GM21360 (cell line): ENCODE results near the gene HDAC7.

Experiments used
- ATAC-seq: cut with Tn5 transposase; IDR thresholded peaks from one replicate; pipeline ENCODE4 v1.9.1; 2021; ENCODE audit warnings: mild to moderate bottlenecking, moderate library complexity; ENCODE audit not compliant: unreplicated experiment

The HDAC7 gene

GRCh38 chr12:47750916-47751470 is 68.7 kb downstream of the HDAC7 start:
- no peak for ATAC-seq

GRCh38 chr12:47750229-47750798 is 69.4 kb downstream of the HDAC7 start:
- no peak for ATAC-seq

DNA sequence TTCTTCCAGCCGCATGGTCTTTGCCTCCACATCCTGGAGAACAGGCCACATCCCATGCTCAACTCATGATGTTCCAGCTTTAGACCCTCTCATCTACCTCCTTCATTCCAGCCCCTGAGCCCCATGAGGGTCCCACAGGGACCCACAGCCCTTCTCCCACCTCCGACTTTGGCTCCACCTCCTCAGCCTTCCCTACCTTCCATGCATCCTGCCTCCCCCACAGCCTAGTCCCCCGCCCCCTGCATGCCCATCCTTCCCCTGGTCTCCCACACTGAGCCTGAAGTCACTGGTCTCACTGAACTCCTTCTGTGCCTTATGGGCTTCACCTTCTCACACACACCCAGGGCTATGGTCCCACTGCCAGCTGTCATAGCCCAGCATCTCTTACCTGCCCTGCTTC is 70.8 kb downstream of the HDAC7 start:
- no peak for ATAC-seq

- no peak for ATAC-seq
Measured at GRCh38 chr12:47748507-47748828, 71.2 kb downstream of the HDAC7 start.

- no peak for ATAC-seq
Measured at GRCh38 chr12:47747596-47748506, 71.9 kb downstream of the HDAC7 start.

- no peak for ATAC-seq
Measured at GRCh38 chr12:47747126-47747525, 72.6 kb downstream of the HDAC7 start.

DNA sequence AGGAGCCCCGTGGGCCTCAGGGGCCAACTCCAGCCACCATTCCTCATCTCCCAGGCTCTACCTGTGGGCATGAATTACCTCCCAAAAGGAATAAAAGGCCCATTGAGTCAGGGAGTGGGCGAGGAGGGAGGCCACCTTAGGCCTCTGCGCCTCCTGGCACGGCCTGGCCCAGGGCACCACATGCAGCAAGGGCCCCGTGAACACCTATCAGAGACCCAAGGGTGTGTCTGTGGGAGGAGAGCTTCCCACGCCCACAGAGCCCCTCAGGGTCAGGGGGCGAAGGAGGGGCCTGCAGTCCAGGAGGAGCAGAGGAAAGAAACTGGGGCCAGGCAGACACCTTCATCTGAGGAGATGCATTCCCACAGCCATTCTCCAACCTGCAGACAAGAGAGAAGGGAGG is 73.2 kb downstream of the HDAC7 start:
- ATAC-seq = no peak

DNA sequence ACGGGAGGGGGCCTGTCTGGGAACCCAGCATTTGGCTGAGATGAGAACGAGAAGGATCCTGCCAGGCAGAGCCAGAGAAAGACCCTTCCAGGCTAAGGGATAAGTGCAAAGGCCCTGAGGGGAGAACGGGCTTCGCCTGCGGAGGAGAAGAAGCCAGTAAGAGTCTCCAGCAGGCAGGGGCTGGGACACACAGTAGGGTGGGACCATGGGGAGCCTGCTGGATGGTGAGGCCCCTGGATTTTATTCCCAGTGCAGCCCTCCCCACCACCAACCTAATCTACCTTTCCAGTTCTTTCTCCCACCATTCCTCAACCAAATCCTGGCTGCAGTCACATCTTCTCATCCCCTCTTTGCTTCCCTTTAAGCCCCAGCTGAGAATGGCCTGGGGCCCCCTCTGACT is 73.6 kb downstream of the HDAC7 start:
- no peak for ATAC-seq

DNA sequence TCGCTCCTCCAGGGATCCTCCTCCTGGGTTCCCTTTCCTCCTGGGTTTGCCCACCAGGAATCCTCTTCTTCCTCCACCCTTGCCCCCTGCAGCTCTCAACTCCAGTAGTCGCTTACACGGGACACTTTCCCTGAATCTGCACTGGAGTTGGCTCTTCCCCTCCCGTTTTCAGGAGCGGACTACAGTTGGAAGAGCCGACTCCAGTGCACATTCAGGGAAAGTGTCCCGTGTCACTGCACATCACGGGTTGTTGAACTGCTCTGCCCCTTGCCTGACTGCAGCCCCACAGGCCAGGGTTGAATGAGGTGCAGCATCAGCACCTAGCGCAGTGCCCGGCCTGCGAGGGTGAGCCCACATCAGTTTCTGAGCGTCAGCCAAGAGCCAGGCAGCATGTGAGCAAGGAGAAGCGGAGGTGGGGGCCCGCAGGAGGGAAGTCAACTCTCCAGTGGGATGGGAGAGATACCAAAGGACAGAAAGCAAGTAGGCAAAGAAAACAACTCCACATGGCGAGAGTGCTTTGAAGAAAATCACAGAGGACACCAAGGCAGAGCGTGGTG is 74.1 kb downstream of the HDAC7 start:
- ATAC-seq = no peak

GRCh38 chr12:47744778-47745436 is 74.8 kb downstream of the HDAC7 start:
- no peak for ATAC-seq

DNA sequence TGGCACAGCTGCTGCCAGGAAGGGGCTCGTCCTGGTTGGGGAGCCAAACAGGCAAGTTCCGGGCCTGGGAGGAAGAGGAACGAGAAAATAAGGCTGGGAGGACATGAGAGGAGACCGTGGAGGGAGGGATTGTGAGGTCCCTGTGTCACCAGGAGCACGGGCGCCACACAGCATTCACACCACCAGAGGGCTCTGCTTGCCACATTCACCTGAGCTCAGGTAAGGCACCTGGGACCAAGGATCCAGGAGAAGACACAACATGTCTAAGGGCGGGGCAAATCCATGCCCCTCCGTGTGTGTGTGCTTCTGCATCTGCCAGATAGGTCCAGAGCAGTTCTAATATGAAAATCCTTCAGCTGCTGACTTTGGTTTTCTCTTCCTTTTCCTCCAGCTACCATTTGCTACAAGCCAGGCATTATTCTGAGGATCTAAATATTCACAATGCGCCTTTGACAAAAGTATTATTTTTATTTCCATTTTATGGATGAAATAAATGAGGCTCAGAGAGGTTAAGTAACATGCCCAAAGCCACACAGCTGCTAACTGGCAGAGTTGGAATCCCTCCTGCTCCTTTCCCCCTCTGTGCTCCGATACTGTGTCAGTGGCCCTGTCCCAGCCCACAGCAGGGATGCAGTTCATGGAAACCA is 75.6 kb downstream of the HDAC7 start:
- no peak for ATAC-seq

DNA sequence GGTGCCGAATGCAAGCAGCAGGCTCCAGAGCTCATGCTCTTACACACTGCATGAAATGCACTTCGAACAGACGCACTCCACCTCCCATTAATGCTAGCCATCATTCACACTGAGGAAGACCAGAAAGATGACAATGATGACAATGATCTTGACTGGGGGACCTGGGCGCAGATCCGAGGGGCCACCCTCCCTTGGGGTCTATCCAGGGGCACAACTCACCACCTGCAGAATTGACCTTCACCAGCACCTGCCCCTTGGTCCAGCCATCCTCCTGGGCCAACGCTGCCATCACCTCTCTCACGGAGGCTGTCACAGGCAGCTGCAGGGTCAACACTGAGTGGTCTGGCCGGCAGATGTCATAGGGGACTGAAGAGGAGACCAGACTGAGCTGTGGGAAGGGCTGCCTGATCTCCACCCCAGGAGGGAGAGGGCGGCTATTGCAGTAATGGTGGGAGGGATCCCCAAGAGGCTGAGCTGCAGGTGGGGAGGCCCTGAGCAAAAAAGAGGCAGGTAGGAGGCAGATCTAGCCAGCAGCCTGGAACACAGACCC is 76.3 kb downstream of the HDAC7 start:
- ATAC-seq = no peak

DNA sequence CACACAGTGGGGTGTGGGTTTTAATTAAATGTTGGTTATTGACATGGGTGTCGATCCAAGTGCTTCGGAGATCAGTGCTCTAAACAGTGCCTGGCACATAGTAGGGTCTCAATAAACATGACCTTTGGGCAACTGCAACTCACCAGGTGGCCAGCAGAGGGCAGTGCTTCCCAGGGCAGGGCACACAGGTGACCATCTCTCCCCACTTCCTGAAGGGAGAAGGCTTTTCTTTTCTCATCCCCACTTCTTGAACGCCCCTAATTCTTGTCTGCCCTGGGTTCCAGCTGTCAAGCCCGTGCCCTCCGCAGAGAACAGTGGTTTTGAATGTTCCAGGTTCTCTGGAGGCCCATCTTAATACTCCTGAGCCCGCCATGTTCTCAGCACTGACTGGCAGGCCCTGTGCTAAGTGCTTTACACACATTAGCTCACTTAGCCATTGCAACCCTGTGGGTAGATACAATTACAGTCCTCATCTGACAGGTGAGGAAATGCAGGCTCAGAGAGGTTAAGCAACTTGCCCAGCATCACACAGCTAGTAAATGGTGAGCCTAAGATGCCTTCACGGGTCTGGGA is 77.4 kb downstream of the HDAC7 start:
- ATAC-seq = no peak

GRCh38 chr12:47741340-47741703 is 78.4 kb downstream of the HDAC7 start:
- ATAC-seq = no peak

DNA sequence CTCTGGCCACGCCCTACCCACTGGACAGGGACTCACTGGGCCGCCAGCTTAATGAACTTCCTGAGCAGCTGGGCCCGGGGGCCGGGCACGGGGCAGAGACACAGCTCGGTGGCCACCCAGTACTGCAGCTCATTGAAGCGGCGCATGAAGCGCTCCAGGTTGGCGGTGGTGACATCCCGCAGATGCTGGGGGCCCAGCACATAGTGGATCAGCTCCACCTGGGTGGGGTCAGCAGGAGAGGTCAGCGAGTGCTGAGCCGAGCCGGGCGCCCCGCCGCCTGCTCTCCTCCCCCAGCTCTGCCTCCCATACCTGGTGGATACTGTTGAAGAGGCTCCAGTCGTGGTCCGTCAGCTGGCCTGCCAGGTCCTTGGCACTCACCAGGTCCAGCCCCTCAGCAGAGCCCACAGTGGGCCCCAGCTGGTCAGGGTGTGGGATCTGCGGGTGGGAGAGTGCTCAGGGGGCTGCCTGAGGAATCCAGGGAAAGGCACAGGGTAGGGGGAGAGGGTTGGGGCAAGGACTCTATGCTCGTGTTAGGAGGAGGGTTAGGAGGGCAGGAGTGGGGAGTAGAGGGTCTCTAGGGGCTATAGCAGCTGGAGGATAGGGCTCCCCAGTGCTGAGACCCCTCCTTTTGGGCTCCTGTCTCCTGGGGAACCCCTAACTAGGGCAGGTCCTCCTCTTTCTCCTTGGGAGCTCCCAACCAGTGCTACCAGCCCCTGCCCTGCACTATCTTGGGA is 78.9 kb downstream of the HDAC7 start:
- ATAC-seq = no peak

- no peak for ATAC-seq
Measured at GRCh38 chr12:47739979-47740378, 79.7 kb downstream of the HDAC7 start.

DNA sequence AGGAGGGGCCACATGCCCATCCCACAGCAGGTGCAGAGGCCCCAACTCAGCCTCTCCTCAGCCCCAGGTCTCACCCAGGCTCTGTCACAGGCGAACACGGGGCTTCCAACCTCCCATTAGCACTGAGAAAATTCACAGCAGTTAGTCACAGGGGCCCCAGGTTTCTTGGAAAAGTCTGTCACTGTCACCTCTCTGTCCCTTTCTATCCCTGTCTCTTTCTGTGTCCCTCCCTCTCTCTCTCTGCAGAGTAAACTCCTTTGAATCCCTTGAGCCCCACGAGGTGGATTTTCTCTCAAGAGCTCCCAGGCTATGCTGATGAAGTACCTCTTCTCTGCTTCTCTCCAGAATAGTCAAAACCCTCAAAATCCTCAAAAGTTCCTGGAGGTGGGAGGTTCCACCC is 80.4 kb downstream of the HDAC7 start:
- no peak for ATAC-seq

DNA sequence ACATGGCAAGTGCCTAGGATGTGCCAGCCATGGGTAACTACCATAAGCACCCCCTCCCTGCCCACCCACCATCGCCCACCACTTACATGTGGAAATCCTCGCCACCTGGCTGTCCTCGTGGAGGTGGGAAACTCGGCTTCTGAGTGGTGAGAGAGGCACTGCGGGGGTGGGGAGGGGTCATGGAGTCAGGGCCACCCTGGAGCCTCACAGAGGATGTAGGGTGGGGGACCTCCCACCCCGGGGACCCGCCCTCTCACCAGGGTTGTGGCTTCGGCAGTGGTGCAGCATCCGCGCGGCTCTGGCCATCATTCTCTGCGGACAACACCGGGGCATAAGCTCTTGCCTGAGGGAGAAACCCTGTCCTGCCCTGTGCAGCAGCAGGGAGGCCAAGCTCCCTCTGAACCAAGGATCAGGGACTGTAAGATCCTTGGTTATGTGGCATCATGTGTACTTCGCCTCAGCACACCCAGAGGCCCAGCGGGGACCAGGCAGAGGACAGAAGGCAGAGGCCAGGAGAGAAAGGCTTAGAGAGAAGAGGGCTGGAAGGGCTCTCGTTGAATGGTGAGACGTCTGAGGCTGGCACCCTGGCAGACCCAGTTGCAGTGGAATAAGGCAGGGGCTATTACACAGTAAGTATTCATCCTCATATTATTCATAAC is 81.6 kb downstream of the HDAC7 start:
- ATAC-seq = no peak
